Uterus (tissue), 2 donors: ENCODE measurements around the gene FJX1.

Experiments
- CTCF ChIP-seq, 4 experiments: fragments of 200-600 bp in 2 of 4; fragments of 450-650 bp in 2 of 4; sonication (generic) in 2 of 4; IDR thresholded peaks; one replicate each; pipeline ENCODE4 v1.5.1; 2016 to 2019; ENCODE audit warnings: antibody characterized with exemption in 4 of 4, mild to moderate bottlenecking in 2 of 4, moderate library complexity in 1 of 4
- POLR2A ChIP-seq, 2 donors: fragments of 450-650 bp; IDR thresholded peaks; one replicate each; pipeline ENCODE4 v1.6.1; 2016; ENCODE audit warnings: antibody characterized with exemption in 2 of 2, mild to moderate bottlenecking in 1 of 2, moderate library complexity in 1 of 2

- no peak for TF ChIP-seq CTCF (IDR thresholded peaks at IDR 0.05)
- TF ChIP-seq POLR2A (IDR thresholded peaks at IDR 0.05), result no peak
Observed at GRCh38 chr11:35639591-35640179, 21.4 kb downstream of the FJX1 start.
